ENCODE measurements around the gene OGFR. TPM values are rescaled to one million over a fixed set of nuclear protein-coding genes. Genes with fewer than 3 reads are reported as not detected.

OGFR gene
- total and polyA plus RNA-seq, 12 donors, result 9.3 to 157 (median 45.0) TPM

DNA sequence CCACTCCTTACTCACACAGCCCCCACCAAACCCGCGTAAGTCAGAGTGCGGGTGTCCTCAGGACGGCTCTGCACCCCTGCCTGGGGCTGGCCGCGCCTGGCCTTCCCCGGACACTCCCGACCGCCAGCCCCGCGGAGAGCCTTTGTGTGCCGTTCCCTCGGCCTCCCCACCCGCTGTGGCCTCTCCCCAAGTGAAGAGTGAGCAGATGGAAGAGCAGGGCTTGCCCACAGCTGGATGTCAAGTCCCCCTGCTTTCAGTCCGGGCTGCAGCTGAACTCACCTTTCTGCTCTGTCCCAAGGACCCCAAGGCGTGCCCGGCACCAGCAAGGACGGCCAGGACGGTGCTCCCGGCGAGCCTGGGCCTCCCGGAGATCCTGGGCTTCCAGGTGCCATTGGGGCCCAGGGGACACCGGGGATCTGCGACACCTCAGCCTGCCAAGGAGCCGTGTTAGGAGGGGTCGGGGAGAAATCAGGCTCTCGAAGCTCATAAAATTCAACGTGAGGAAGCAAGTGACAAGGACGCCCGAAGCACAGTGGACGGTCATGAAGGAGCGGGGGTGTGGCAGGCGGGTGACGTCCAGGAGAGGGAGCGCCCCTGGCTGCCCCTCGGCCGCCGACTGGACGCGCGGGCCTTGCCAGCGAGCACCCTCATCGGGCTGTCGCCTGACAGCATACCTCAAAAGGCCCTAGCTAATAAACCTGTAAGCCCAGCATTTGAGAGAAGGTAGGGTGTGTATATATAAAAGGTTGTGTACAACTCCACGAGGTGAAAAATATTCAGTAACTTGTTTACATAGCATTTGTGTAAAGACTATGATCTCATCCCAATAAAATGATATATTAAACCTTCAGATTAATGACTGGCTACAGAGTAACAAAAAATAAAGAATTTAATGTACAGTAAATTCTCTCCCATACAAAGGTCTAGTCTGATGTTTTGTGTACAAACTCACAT, 35.9 kb downstream of the OGFR start:
- H3K4me1 ChIP-seq (replicated peaks in 1 of 2), result no peaks in the 10 kb centered on the region
- no peak for DNase-seq
- 72 to 78% (median 76%) methylated on average over 33 to 45 of the region's 45 CpGs for WGBS, 4 donors
- intact Hi-C loops (cut with DNase I), result no loop called here
- TF ChIP-seq, protein P1, sequence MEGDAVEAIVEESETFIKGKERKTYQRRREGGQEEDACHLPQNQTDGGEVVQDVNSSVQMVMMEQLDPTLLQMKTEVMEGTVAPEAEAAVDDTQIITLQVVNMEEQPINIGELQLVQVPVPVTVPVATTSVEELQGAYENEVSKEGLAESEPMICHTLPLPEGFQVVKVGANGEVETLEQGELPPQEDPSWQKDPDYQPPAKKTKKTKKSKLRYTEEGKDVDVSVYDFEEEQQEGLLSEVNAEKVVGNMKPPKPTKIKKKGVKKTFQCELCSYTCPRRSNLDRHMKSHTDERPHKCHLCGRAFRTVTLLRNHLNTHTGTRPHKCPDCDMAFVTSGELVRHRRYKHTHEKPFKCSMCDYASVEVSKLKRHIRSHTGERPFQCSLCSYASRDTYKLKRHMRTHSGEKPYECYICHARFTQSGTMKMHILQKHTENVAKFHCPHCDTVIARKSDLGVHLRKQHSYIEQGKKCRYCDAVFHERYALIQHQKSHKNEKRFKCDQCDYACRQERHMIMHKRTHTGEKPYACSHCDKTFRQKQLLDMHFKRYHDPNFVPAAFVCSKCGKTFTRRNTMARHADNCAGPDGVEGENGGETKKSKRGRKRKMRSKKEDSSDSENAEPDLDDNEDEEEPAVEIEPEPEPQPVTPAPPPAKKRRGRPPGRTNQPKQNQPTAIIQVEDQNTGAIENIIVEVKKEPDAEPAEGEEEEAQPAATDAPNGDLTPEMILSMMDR (IDR thresholded peaks at IDR 0.05), result no peak
- no peak for TF ChIP-seq POLR2A (IDR thresholded peaks at IDR 0.05)
- H3K27ac ChIP-seq, result no peak overlapping the region
- H3K27me3 ChIP-seq, result no peaks in the 10 kb centered on the region
- no peaks in the 10 kb centered on the region for H3K36me3 ChIP-seq (replicated peaks in 1 of 2)
- no peak overlapping the region for H3K4me3 ChIP-seq
- H3K9me3 ChIP-seq (replicated peaks in 1 of 3), result no peaks in the 10 kb centered on the region

DNA sequence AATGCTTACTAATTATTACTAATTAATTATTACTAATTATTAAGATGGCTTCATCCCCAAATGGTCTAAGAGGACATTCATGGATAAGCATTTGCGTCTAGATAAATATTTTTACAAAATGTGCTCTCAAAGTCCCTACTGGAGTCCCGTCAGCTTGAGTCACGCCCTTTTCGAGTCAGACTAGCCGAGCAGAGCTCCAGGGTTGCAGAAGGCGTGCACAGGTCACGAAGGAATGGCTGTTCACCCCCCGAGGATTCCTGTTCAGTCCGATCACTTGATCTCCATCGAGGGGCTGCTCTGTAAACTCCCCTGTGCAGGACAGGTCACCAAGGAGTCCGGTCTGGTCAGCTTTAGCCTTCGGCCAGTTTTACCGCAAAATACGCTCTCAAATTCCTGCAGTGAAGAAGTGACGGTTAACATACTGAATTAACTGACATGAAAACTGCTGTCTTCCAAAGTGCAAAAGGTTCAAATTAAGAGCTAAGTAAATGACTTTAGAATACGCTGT, 37.1 kb downstream of the OGFR start:
- Histone ChIP-seq H3K9me3 (replicated peaks in 1 of 3) (no peaks in the 10 kb centered on the region), H3K27ac (no peak overlapping the region), H3K27me3 (no peaks in the 10 kb centered on the region), H3K36me3 (replicated peaks in 1 of 2) (no peaks in the 10 kb centered on the region), H3K4me3 (no peak overlapping the region), H3K4me1 (replicated peaks in 1 of 2) (no peaks in the 10 kb centered on the region)
- intact Hi-C loops (cut with DNase I), result no loop called here
- DNase-seq, result no peak
- 80 to 91% (median 87%) methylated on average over 16 of the region's 16 CpGs for WGBS, 4 donors
- TF ChIP-seq POLR2A (IDR thresholded peaks at IDR 0.05), result no peak
- TF ChIP-seq, protein P1 (IDR thresholded peaks at IDR 0.05), result no peak

DNA sequence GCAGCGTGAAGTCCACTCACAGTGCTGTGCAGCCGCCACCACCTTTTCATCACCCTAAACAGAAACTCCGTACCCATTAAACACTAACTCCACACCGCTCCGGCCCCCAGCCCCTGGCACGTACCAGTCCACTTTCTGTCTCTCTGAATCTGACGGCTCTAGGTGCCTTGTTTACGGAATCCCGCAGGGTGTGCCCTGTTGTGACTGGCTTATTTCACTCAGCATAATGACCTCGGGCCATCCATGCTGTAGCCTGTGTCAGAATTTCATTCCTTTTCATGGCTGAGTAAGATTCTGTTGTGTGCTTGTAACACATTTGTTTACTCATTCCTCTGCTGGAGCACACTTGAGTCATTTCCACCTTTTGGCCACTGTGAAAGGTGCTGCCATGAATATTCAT, 39.0 kb downstream of the OGFR start:
- H3K9me3 ChIP-seq (replicated peaks in 1 of 3), result no peaks in the 10 kb centered on the region
- H3K4me1 ChIP-seq (replicated peaks in 1 of 2), result no peaks in the 10 kb centered on the region
- no peak overlapping the region for H3K27ac ChIP-seq
- intact Hi-C loops (cut with DNase I), result no loop called here
- no peak for DNase-seq
- 95 to 97% (median 95%) methylated on average over 10 of the region's 10 CpGs for WGBS, 4 donors
- TF ChIP-seq, protein P1 (IDR thresholded peaks at IDR 0.05), result no peak
- TF ChIP-seq POLR2A (IDR thresholded peaks at IDR 0.05), result no peak
- no peaks in the 10 kb centered on the region for H3K36me3 ChIP-seq (replicated peaks in 1 of 2)
- H3K4me3 ChIP-seq, result no peak overlapping the region
- H3K27me3 ChIP-seq, result no peaks in the 10 kb centered on the region

GRCh38 chr20:62844182-62844581, 39.5 kb downstream of the OGFR start:
- TF ChIP-seq, protein P1 (IDR thresholded peaks at IDR 0.05), result no peak
- TF ChIP-seq POLR2A (IDR thresholded peaks at IDR 0.05), result no peak
- H3K27ac ChIP-seq, result no peak overlapping the region
- H3K4me1 ChIP-seq (replicated peaks in 1 of 2), result no peaks in the 10 kb centered on the region
- H3K9me3 ChIP-seq (replicated peaks in 1 of 3), result no peaks in the 10 kb centered on the region
- H3K36me3 ChIP-seq (replicated peaks in 1 of 2), result no peaks in the 10 kb centered on the region
- WGBS, 4 donors, result 92 to 99% (median 97%) methylated on average over 7 of the region's 7 CpGs
- no peak overlapping the region for H3K4me3 ChIP-seq
- H3K27me3 ChIP-seq, result no peaks in the 10 kb centered on the region
- intact Hi-C loops (cut with DNase I), result no loop called here
- no peak for DNase-seq

All from adrenal gland (tissue), 12 donors.